Activated CD8-positive, alpha-beta memory T cell treated with anti-CD3 and anti-CD28 coated beads for 36 hours (primary cell): ENCODE measurements around the gene MECR. TPM values are rescaled to one million over a fixed set of nuclear protein-coding genes. Genes with fewer than 3 reads are reported as not detected.

ENCODE experiments used
- CTCF ChIA-PET: fragments of 350-600 bp; sonication (Branson Sonifier 250); formaldehyde crosslinking; loops from one replicate; lab custom pipeline; 2021; ENCODE audit warnings: antibody characterized with exemption; lab: Charles Lee
- POLR2A ChIA-PET: fragments of 350-600 bp; sonication (Branson Sonifier 250); formaldehyde crosslinking; loops from one replicate; lab custom pipeline; 2021; ENCODE audit warnings: antibody characterized with exemption; lab: Charles Lee
- total RNA-seq, 2 experiments: library from RNA; stranded (reverse); gene quantifications; one replicate each; pipeline ENCODE4 v1.2.3, GENCODE V29; 2021

The MECR gene
- total RNA-seq, 2 experiments from 2014 or later = 46.4 to 46.7 TPM

DNA sequence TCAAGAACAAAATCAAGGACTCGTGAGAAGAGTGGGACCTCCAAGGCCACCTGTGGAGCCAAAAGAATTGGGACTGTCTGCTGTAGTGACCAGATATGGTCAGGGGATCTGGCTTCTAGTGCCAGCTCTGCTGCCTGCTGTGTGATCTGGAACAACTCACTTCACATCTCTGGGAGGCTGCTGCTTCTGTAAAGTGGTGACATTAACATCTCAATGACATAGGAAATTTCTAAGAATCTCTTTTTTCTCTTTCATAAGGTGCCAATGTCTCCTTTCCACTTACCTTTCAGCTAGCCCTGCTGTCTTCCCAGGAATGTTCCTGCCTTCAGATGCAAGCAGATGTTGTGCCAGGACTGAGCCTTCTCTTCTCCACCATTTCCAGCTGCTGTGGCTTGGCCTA is 44.0 kb downstream of the MECR start:
- CTCF ChIA-PET = no interaction called here
- POLR2A ChIA-PET = no interaction called here

DNA sequence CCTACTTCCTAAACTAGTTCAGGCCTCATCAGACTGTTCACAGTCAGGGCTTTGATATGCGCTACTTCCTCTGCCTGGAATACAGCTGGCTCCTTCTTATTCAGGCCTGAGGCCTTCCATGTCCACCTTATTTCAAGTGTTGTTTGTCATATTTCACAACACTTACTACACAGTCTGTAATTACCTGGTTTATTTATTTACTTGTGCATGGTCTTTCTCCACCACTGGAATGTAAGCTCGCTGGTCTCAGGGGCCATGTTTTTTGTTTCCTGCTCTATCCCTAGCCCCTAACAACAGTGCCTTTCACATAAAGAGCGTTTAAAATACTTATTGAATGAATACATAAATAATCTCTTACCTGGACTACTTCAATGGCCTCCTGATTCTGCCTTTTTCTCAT is 44.5 kb downstream of the MECR start:
- ChIA-PET POLR2A (no interaction called here), CTCF (no interaction called here)

DNA sequence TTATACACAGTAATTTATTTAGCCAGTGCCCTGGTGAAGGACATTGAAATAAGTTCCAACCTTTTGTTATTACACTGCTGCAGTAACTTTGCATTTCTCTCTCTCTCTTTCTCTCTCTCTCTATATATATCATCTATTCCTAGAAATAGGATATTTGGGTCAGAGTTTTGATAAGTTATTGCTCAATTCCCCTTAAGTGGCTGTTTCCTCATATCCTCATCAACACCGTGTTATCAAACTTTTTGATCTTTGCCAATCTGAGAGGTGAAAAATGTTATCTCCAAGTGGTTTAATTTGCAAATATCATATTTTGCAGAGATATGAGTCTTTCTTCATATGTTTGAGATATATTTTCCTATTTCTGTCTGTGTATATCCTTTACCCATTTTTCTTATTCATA is 47.4 kb downstream of the MECR start:
- POLR2A ChIA-PET = no interaction called here
- CTCF ChIA-PET = no interaction called here

DNA sequence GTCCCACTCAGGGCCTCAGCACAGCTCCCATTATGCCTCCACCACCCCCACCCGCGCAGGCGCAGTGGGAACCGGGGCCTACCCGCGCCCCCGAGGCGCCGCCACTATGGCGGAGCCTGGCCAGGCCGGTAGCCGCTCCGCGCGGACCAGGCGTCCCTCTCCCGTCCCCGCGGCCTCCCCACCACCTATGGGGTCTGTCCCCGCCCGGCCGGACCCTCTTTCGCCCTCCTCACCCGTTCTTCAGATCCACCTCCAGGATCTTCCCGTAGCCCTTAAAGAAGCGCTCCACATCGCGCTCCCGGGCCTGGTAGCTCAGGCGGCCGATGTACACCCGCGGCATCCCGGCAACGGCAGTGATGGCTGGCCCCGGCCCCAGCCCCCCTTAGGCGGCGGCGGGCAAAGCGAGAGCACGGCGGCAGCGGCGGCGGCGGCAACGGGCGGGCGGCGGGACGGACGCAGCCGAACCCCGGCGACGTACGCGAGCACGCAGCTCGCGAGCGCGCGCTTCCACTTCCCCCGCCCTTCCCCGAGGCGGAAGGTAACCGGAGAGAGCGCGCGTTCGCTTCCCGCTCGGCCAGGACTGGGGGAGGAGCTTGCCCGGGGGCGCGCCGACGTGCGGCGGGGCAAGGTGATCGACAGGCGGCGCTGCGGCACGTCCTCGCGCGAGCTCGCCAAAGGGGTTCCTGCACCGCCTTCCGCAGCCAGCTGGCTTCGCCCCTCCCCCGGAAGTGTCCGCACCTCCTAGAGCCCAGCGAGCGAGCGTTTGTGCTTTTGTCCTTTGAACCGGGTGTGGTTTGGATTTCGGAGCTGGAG is 49.1 kb downstream of the MECR start, which contains the start of gene SRSF4:
SRSF4 (minus strand) TSS at position 488 of the 813 bp plus-strand sequence; CDS start at position 340, 148 bp downstream.
- ChIA-PET CTCF (interaction anchor here (0.8 to 3.1 kb wide), 4 partner anchors 13 to 538 kb away, joined by 3 to 20 read pairs (median 3); no protein-coding TSS in a partner anchor), POLR2A (interaction anchor here (0.5 to 2.1 kb wide), 17 partner anchors 15 to 1577 kb away, joined by 3 to 8 read pairs (median 4); partner anchors contain the start of genes EPB41, LAPTM5, MECR and TMEM200B)

DNA sequence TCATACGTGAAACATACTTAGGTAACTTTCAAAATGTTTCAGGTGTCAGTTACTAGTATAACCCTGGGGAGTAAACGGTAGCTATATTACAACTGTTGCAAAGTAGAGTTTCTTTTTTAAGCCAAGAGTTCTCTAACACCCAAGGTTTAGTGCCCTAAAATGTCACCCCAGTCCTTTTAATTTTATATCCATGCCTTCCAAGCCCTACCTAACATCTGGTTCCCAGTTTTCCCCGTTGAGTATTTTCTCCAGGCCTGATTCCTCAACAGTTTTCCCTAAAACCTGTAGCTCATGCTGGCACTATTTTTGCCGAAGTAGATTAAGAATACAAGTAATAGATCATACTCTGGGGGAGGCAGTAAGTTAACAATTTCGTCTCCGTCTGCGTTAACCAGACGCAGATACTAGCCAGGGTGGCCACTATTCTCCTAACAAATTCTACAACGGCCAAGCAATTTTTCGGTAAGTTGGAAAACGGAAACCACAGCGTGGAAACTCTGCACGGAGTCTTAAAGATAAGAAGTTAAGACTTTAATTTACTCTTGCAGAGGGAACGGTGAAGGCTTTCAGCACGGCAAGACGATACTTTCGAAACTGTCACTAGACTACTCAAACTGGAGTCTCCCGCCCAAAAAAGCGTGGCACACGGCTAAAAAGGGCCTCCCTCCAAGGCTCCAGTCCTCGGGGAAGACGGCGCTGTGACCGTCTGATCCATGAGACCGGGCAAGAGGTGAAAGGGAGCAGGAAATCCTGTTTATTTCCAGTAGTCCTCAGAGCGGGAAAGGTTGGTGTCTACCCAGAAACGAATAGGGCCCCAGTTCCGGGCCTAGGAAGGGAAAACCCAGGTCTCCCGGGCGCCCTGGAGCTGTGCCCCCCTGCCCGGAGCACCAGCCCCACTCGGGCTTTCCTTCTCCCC is 50.0 kb downstream of the MECR start:
- ChIA-PET POLR2A (interaction anchor here (0.5 to 2.1 kb wide), 11 partner anchors 14 to 1577 kb away, joined by 3 to 8 read pairs (median 5); partner anchors contain the start of genes EPB41, LAPTM5, MECR and TMEM200B), CTCF (interaction anchor here (1.3 to 3.1 kb wide), 2 partner anchors 22 to 57 kb away, joined by 4 to 20 read pairs; partner anchors contain the start of gene TMEM200B)

DNA sequence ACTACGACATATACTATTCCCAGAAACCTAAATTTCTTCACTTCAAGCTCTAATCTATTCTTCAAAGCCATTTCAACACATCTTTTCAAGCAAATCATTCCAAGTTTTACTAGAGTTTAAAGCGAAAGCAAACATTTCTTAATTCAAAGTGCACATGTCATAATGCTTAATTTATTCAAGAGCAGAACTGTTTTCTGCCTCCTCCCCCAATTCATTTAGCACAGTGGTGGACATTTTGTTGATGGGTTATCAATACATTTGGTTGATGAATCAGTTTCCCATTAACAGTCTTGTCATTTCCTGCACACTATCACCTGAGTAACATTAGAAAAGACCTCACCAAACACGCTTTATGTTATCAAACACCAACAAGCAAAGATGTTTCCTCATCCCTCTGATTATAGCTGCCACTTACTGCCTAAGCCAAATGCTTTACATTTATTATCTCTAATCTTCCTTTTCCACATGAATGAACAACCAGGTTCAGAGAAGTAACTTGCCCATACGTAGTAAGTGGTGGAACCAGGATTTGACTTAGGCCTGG is 51.0 kb downstream of the MECR start:
- CTCF ChIA-PET = interaction anchor here (0.6 to 3.1 kb wide), 3 partner anchors 20 to 56 kb away, joined by 4 to 20 read pairs (median 5); partner anchors contain the start of gene TMEM200B
- POLR2A ChIA-PET = interaction anchor here (0.5 to 1.5 kb wide), 2 partner anchors 12 to 56 kb away, joined by 5 to 7 read pairs; partner anchors contain the start of gene TMEM200B

DNA sequence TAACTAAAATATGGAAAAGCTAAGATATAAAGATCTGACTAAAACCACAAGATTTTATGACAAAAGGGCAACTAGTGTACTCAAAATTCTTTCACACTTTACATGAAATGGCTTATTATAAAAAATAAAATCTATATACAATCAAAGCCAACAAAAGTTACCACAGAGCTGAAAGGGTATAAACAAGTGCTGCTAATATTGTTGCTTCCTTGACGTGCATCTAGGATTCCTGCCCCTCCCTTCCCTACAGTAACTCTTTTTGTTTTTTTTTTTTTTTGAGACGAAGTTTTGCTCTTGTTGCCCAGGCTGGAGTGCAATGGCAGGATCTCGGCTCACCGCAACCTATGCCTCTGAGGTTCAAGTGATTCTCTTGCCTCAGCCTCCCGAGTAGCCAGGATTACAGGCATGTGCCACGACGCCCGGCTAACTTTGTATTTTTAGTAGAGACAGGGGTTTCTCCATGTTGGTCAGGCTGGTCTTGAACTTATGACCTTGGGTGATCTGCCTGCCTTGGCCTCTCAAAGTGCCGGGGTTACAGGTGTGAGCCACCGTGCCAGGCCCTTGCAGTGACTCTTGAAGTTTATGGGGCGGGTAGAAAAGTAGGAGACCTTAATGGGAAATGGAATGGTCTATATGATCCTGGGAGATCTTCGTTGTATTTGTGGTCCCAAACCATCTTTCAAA is 53.6 kb downstream of the MECR start:
- ChIA-PET POLR2A (no interaction called here), CTCF (no interaction called here)

DNA sequence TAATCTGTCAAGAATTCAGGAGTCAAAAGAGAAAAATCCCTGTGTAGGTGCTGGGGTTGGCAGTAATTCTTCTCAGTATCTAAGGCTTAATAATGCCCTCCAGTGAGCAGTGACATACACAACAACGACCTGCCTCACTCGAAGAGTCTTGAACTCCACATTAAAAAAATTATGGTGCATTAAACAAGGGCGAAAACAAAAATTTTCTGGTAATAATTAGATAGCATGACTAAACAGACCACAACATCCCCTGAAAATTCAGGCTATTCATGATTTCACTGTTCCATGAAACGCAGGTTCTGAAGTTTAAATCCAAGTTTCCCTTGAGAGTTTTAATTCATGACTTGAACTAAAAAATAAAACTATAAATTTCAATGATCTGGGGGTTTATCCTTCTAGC is 54.2 kb downstream of the MECR start:
- ChIA-PET CTCF (no interaction called here), POLR2A (no interaction called here)

DNA sequence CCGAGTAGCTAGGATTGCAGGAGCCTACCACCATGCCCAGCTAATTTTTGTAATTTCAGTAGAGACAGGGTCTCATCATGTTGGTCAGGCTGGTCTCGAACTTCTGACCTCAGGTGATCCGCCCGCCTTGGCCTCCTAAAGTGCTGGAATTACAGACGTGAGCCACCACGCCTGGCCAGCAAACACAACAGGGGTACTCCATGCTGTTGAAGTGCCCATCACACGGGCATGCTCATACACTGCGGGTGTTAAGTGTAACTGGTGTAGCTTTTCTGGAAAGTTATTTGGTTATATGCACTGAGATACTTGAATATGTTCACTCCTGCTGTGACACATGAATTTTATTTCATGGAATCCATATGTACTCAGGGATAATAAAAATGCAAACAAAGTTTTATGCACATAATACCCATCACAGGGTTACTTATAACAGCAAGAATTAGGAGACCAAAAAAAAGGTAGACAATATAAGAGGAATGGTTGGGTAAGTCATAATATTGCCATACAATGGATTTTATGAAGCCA is 58.3 kb downstream of the MECR start:
- POLR2A ChIA-PET = no interaction called here

DNA sequence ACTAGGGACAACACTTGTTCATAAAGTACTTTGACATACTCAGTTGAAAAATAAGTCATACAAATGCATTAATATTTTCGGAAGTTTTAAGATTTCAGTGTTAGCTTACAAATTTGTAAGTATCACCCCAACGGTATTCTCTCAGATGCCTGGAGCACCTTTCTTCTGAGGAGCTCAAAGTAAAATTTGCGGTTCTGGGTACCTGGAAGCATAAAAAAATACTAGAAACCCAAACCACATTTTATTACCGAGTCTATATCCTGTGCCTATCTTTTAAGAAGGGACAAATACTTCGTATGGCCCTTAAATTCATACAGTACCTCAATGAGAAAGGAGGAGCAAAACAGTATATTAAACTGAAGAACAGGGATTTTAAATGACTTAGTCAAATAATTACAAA is 59.2 kb downstream of the MECR start:
- ChIA-PET CTCF (no interaction called here), POLR2A (no interaction called here)

More for the DNA sequence above, 58.3 kb downstream of the MECR start:
- CTCF ChIA-PET = no interaction called here

DNA sequence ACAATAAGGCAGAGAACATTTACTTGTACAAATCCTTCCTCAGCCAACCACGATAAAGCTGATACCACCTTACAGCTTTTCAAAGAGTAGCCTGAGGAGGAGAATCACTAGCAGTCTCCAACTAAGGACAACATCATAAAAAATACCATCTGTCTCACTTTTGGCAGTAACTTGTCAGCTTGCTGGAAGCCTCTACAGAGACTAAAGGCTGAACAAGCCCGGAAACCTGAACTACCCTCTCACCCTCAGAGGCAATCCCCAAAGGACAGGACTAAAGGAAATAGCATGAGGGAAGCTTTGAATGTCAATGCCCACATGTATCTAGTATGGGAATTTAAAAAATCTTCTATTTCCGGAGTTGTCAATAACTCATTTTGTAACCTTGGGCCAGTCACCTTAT is 59.6 kb downstream of the MECR start:
- POLR2A ChIA-PET = no interaction called here
- CTCF ChIA-PET = no interaction called here

DNA sequence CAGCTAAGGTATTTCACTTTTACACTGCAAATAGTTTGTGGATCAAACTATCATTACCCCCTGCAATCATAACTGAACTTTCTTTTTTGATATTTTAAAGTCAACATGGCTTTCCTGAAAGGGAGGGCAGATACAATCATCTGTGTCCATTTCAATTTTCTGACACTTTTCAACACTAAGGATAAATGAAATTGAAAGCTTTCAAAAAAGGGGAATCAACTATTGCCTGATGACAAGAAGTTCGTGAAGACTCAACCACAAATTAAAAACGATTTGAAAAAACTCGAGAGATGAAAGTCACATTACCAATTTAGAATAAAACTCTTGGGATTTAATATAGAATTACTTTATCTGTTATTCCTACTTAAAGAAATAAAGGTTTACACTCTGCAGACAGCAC is 60.8 kb downstream of the MECR start:
- CTCF ChIA-PET = interaction anchor here (0.6 to 1.0 kb wide), 2 partner anchors 33 to 378 kb away, joined by 3 to 4 read pairs; no protein-coding TSS in a partner anchor

DNA sequence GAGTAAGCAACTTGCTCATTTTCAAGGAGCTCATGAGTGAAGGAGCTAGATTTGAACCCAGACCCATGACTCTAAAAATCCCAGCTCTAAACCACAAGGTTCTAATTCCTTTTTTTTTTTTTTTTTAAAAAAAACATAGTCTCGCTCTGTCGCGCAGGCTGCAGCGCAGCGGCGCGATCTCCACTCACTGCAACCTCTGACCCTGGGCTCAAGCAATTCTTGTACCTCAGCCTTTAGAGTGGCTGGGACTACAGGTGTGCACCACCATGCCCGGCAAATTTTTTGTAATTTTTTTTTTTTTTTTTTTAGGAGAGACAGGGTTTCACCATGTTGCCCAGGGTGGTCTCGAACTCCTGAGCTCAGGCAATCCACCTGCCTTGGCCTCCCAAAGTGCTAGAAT is 62.8 kb downstream of the MECR start:
- CTCF ChIA-PET = interaction anchor here (0.7 kb wide), 2 partner anchors 56 to 1679 kb away, joined by 3 read pairs; no protein-coding TSS in a partner anchor
- POLR2A ChIA-PET = interaction anchor here (0.7 kb wide), 1 partner anchor 12 kb away, joined by 7 read pairs; no protein-coding TSS in a partner anchor

More for the DNA sequence above, 60.8 kb downstream of the MECR start:
- POLR2A ChIA-PET = no interaction called here

DNA sequence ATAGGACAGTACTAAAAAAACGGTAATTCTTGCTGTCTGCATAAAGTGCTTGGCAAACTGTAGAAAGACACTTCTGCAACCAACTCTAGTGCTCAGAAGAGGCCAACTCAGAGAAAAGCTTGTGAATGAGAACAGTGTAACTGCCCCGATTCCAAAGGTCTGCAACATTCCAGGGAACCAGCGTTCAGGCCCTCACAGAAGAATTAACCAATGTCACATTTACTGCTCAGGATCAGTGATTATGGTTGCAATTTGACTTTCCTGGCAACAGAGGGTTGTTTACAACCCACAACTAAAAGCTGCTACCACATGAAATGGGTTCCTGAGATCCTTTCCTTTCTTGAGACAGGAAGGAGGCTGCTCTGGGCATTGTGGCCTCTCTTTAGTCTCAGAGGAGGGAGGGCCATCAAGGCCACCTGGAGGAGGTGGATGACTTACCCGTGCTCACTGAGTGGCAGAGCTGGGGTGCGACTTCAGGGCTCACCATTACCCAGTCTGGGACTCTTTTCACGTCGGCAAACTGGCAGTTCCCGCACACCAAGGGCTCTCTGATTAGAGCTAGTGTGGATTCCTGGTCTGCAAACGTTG is 64.3 kb downstream of the MECR start:
- POLR2A ChIA-PET = interaction anchor here (0.6 to 1.3 kb wide), 2 partner anchors 15 to 208 kb away, joined by 4 to 7 read pairs; partner anchors contain the start of gene SRSF4

DNA sequence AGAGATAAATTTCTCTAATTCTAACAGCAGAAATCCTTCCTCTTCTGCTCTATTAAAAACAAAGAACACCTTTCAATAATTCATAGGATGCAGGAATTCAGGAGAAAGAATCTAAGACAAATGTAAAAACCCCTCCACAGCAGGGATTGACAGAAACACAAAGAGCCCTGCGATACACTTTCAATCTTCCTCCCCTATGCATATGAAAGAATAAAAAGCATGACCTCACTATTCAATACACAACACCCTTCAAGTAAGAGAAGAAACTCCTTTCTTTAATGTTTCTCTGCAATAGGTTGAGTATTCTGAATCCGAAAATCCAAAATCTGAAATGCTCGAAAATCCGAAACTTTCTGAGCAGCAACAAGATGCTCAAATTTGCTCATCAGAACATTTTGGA is 66.1 kb downstream of the MECR start:
- POLR2A ChIA-PET = no interaction called here
- CTCF ChIA-PET = no interaction called here

More for the DNA sequence above, 64.3 kb downstream of the MECR start:
- CTCF ChIA-PET = interaction anchor here (0.5 kb wide), 1 partner anchor 10 kb away, joined by 3 read pairs; no protein-coding TSS in a partner anchor

DNA sequence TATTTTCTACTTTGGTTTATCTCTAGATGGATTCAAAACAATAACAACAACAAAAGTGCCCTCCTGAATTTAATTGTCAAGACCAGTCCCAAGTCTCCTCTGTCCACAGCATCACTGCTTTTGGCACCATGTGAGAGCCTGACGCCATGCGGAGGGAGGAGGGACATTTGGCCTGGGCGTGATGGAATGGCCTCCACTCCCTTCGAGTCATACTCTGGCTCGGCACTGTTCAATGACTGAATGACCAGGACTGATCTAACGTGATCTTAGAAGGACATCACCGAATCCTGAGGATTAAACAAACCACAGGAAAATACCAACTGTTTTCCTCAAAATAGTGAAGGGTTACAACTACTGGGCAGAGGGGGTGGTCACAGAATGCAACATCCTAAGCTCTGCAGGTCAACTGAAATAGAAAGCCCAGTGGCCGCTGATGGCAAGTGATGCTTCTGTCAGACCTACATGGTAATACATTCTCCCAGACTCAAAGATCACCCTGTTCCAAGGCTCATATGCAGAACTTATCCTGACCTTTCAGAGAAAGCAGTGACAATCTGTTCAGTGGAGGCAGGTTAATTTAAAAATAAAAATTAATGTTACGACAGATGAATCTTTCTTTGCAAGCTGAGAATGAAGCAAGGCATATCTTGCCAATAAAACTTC is 68.1 kb downstream of the MECR start:
- ChIA-PET POLR2A (no interaction called here), CTCF (interaction anchor here (0.5 kb wide), 1 partner anchor 288 kb away, joined by 3 read pairs; no protein-coding TSS in a partner anchor)

DNA sequence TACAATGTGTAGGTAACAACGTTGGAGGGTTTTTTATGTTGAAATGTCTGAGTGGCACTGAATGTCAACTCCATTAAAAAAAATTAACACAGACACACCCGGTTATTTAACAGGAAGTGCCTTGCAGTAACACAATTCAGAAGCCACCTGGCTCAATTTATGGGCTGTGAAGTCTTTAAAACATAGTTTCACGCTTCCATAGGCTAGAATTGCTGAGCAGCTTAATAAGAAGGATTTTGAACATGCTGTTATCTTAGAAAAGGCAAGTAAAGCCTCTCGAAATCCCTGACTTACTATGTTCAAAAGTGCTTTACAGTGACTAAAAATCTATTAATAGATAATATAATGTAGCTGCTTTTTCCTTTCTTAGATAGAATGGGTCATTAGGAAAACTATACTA is 68.7 kb downstream of the MECR start:
- POLR2A ChIA-PET = no interaction called here
- CTCF ChIA-PET = interaction anchor here (0.5 kb wide), 1 partner anchor 287 kb away, joined by 3 read pairs; no protein-coding TSS in a partner anchor
